Measurements from ENCODE around the gene PPP1R26. TPM values are rescaled to one million over a fixed set of nuclear protein-coding genes. Genes with fewer than 3 reads are reported as not detected.

PPP1R26 gene
- total and polyA plus RNA-seq, 2 of the 8 experiments (the other 6 are each of a cell fraction or from before 2014, with no cell fraction given): 9.8 to 32.7 TPM

- no peaks in the 10 kb centered on the region for H3K79me2 ChIP-seq (ENCODE audit: control insufficient read depth in 1 of 2, insufficient read depth in 2 of 2, low read length in 2 of 2)
- ChIA-PET CTCF (ENCODE audit: partially characterized antibody) (interaction anchor here (0.6 to 1.3 kb wide), 2 partner anchors 22 to 1573 kb away, joined by 3 read pairs; no protein-coding TSS in a partner anchor), POLR2A (ENCODE audit: partially characterized antibody) (interaction anchor here (1.4 to 1.6 kb wide), 2 partner anchors 9 to 14 kb away, joined by 3 to 4 read pairs; no protein-coding TSS in a partner anchor)
- no peaks in the 10 kb centered on the region for H4K20me1 ChIP-seq (replicated peaks in 1 of 2; ENCODE audit: control insufficient read depth in 1 of 2, insufficient read depth in 2 of 2, low read length in 2 of 2)
- H3K4me1 ChIP-seq (replicated peaks in 1 of 4; ENCODE audit: control insufficient read depth in 3 of 4, insufficient read depth in 4 of 4, low read length in 3 of 4): peaks cover 0 to 8% (median 4%) of the 10 kb centered on the region in 4 experiments; a peak in 4 of 7 replicates
- H3K14ac ChIP-seq (ENCODE audit: insufficient read length): no peak overlapping the region
- no peak overlapping the region for H4K8ac ChIP-seq (ENCODE audit: extremely low read depth, insufficient read depth, low read length)
- H3K23ac ChIP-seq (ENCODE audit: insufficient read length): no peak overlapping the region
- no peak overlapping the region for H3K56ac ChIP-seq (replicated peaks; ENCODE audit: insufficient read length, low read depth, low read length)
- H2BK120ac ChIP-seq (replicated peaks; ENCODE audit: low read depth, low read length): no peak overlapping the region
- H3K4me2 ChIP-seq (ENCODE audit: insufficient read depth in 1 of 2, low read depth in 2 of 2, low read length in 2 of 2): no peak overlapping the region
- no peak overlapping the region for H2BK12ac ChIP-seq (ENCODE audit: low read depth, low read length)
- no peak overlapping the region for H2BK20ac ChIP-seq (ENCODE audit: low read length)
- no peak for TF ChIP-seq HDAC2 (IDR thresholded peaks at IDR 0.05; ENCODE audit: borderline replicate concordance in 1 of 2, low read depth in 2 of 2, low read length in 2 of 2)
- H3K4ac ChIP-seq (replicated peaks; ENCODE audit: insufficient read length, low read depth, low read length): no peak overlapping the region
- H3K79me1 ChIP-seq (ENCODE audit: low read depth, low read length): no peaks in the 10 kb centered on the region
- H3K36me3 ChIP-seq (ENCODE audit: control insufficient read depth in 2 of 4, insufficient read depth in 4 of 4, low read length in 3 of 4): 0 out of 8 replicates have a peak, but pooled peaks cover 0 to 3% (median 0%) of the 10 kb centered on the region in 4 experiments
- H3K9me3 ChIP-seq (ENCODE audit: insufficient read depth in 2 of 2, low read depth in 1 of 2, low read length in 1 of 2): no peaks in the 10 kb centered on the region
- WGBS, 2 experiments (ENCODE audit: extremely low coverage in 1 of 2, insufficient coverage in 1 of 2, insufficient read length in 1 of 2, insufficient replicate concordance in 2 of 2, low coverage in 1 of 2, low lambda C conversion rate in 2 of 2, missing lambda C conversion rate in 1 of 2): 90% methylated on average over 30 of the region's 30 CpGs; no CpG with 5 or more reads in 1 of the 2 experiments
- no peak for FAIRE-seq
- DNase-seq (ENCODE audit: low read depth in 1 of 2, low spot score in 2 of 2): no peak
- no peak overlapping the region for H2AFZ ChIP-seq (ENCODE audit: low read length)
- no peak overlapping the region for H2BK5ac ChIP-seq (ENCODE audit: low read depth, low read length)
- H3K4me3 ChIP-seq (ENCODE audit: extremely low read depth in 1 of 4, insufficient read depth in 2 of 4, low read depth in 3 of 4, low read length in 4 of 4): no peak overlapping the region
- peaks cover 5% of the 10 kb centered on the region; the same call in 1 of the 2 replicates for H3K23me2 ChIP-seq (ENCODE audit: low read depth, low read length)
- H3K18ac ChIP-seq (ENCODE audit: extremely low read depth, low read length): no peak overlapping the region
- H4K5ac ChIP-seq (ENCODE audit: insufficient read length, low read depth, low read length): no peak overlapping the region
- no peak overlapping the region for H3K27ac ChIP-seq (ENCODE audit: low read depth, low read length)
- no peak overlapping the region for H2BK15ac ChIP-seq (ENCODE audit: low read length)
- H2AK5ac ChIP-seq (ENCODE audit: low read depth, low read length): no peak overlapping the region
- H3K27me3 ChIP-seq (replicated peaks in 1 of 4; ENCODE audit: control insufficient read depth in 3 of 4, extremely low read depth in 1 of 4, insufficient read depth in 3 of 4, low read length in 3 of 4): no peaks in the 10 kb centered on the region; a peak in 1 of 7 replicates
- H4K91ac ChIP-seq (replicated peaks; ENCODE audit: insufficient read length, low read length): no peak overlapping the region
- no peak overlapping the region for H3K9ac ChIP-seq (replicated peaks in 1 of 4; ENCODE audit: extremely low read depth in 1 of 4, low read depth in 3 of 4, low read length in 3 of 4)
Observed at GRCh38 chr9:135494791-135495559, 15.4 kb downstream of the PPP1R26 start.
